Duodenal mucosa (tissue), 2 donors: ENCODE results near the gene IL17REL.

ENCODE experiments used
- H3K27ac ChIP-seq: one replicate; pipeline ENCODE4 v1.7.0; 2013; ENCODE audit warnings: low read depth, low read length
- H3K27me3 ChIP-seq, 2 donors: one replicate each; pipeline ENCODE4 v1.7.0; 2013; ENCODE audit warnings: low read length in 2 of 2, control low read depth in 1 of 2; ENCODE audit not compliant: insufficient read depth in 2 of 2, control insufficient read depth in 1 of 2
- H3K36me3 ChIP-seq, 2 donors: one replicate each; pipeline ENCODE4 v1.7.0; 2013; ENCODE audit warnings: low read length in 2 of 2, control low read depth in 1 of 2; ENCODE audit not compliant: insufficient read depth in 2 of 2, control insufficient read depth in 1 of 2
- H3K4me1 ChIP-seq, 2 donors: one replicate each; pipeline ENCODE4 v1.7.0; 2013; ENCODE audit warnings: low read length in 2 of 2, control low read depth in 1 of 2; ENCODE audit not compliant: insufficient read depth in 2 of 2, control insufficient read depth in 1 of 2
- H3K4me3 ChIP-seq, 2 donors: one replicate each; pipeline ENCODE4 v1.7.0; 2013; ENCODE audit warnings: low read length in 2 of 2, low read depth in 1 of 2
- H3K9ac ChIP-seq, 2 donors: one replicate each; pipeline ENCODE4 v1.7.0; 2013; ENCODE audit warnings: low read length in 2 of 2, low read depth in 1 of 2
- H3K9me3 ChIP-seq, 2 donors: one replicate each; pipeline ENCODE4 v1.7.0; 2013; ENCODE audit warnings: low read length in 2 of 2, control low read depth in 1 of 2; ENCODE audit not compliant: control insufficient read depth in 1 of 2

Gene IL17REL

DNA sequence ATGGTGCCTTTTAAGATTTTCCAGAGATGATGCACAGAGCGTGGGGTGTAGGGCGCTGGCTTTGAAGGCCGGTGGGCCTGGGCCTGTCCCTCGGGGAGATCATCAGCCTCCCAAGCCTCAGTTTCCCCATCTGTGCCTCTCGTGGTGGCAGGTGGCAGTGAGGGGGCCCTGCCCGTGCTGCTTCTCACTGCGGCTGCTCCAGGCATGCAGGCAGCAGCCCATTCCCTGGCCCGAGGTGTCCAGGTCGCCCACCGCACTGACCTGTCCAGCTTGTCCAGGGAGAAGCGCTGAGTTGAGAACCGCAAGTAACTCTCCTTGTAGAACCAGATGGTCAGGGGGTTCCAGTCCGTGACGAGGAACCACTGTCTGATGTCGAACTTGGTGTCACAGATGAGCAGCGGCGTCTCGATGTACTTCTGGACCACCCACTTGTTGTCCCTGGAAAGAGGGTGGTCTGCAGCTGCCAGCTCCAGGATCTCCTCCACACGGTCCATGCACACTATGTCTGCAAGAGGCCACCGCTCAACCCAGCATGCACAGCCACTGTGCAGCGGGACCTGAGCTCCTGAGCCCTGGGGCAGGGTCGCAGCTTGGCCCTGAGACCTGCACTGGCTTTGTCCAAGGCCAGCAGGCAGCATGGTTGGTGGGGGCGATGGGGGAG lies 20.5 kb upstream of the IL17REL start:
- Histone ChIP-seq H3K36me3 (no peaks in the 10 kb centered on the region), H3K4me3 (no peak overlapping the region), H3K27me3 (peaks cover 4 to 7% of the 10 kb centered on the region in 2 donors), H3K9me3 (no peaks in the 10 kb centered on the region), H3K27ac (no peak overlapping the region), H3K4me1 (peaks cover 0 to 2% of the 10 kb centered on the region in 2 donors), H3K9ac (no peak overlapping the region)

DNA sequence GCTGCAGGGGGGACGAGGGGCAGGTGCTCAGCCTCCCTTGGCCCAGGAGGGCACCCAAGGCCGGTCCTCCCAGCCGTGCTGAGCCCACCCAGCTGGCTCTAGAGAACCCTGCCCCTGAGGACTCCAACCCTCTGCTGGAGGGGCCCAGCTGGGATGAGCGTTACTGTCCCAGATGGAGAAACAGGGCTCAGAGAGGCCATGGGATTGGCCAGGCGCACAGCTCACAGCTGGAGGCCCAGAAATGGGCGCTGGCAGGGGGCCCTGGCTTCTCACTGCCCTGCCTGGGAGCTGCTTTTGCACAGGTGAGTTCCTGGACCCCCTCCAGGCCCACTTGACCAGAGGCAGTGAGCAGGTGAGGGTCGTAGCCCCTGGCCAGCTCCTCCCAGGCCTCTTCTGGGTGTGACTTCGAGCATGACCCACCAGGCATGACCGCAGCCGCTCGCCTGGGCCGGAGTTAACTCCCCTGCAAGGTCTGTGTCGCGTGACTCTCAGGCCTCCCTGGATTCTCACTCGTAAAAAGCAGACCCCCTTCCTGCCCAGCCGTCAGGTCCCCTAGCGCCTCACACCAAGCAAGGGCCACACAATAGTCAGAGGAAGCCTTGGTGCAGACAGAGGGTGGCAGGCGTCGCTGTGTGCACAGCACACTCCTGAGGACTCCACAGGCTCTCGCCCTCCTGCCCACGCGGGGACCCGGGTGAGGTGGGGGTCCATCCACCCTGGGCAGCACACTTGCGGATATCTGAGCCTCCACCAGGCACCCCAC lies 19.7 kb upstream of the IL17REL start:
- Histone ChIP-seq H3K4me1 (peaks cover 7 to 10% of the 10 kb centered on the region in 2 donors), H3K9ac (no peak overlapping the region), H3K36me3 (no peaks in the 10 kb centered on the region), H3K27me3 (peaks cover 7 to 9% of the 10 kb centered on the region in 2 donors), H3K27ac (no peak overlapping the region), H3K9me3 (no peaks in the 10 kb centered on the region), H3K4me3 (no peak overlapping the region)

DNA sequence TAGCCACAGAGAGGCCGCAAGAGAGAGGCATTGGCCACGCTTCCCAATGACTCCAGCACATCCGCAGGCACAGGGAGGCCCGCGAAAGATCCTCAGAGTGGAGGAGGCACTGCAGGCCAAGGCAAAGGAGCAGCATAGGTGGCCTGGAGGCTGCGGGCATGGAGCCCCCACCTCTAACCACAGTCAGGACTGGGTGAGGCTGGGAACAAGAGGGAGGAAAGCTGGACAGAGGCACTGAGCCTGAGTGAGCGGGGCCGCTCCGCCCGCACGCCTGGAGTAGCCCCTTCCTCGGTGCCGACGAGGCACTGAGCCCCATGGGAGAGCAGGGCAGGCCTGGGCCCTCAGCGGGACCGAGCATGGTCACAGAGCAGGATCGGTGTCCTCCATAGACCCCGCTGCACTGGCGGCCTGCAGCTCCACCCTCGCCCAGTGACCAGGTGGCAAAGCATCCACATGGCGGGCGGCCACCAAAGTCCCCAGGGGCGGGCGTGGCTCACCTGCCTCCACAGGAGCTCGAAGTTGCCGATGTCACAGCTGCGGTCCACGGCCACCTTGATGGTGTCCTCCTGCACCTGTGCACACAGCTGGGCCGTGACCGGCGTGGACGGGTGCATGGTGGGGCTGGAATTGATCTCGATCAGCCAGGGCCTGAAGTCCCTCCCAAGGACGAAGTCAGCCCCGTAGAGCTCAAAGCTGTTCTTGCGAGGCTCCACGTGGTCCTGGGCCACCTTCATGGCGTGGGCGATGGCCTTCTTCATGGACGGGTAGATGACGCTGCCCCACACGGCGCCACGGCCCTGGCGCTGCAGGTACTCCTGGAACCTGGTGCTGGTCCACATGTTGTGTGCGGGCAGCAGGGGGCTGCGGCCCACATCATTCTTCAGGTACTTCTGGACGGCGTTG lies 18.9 kb upstream of the IL17REL start:
- peaks cover 7 to 9% of the 10 kb centered on the region in 2 donors for H3K27me3 ChIP-seq
- H3K4me1 ChIP-seq, result peaks cover 7 to 11% of the 10 kb centered on the region in 2 donors
- H3K36me3 ChIP-seq, result no peaks in the 10 kb centered on the region
- H3K27ac ChIP-seq, result no peak overlapping the region
- H3K9ac ChIP-seq, result no peak overlapping the region
- no peak overlapping the region for H3K4me3 ChIP-seq
- H3K9me3 ChIP-seq, result no peaks in the 10 kb centered on the region

DNA sequence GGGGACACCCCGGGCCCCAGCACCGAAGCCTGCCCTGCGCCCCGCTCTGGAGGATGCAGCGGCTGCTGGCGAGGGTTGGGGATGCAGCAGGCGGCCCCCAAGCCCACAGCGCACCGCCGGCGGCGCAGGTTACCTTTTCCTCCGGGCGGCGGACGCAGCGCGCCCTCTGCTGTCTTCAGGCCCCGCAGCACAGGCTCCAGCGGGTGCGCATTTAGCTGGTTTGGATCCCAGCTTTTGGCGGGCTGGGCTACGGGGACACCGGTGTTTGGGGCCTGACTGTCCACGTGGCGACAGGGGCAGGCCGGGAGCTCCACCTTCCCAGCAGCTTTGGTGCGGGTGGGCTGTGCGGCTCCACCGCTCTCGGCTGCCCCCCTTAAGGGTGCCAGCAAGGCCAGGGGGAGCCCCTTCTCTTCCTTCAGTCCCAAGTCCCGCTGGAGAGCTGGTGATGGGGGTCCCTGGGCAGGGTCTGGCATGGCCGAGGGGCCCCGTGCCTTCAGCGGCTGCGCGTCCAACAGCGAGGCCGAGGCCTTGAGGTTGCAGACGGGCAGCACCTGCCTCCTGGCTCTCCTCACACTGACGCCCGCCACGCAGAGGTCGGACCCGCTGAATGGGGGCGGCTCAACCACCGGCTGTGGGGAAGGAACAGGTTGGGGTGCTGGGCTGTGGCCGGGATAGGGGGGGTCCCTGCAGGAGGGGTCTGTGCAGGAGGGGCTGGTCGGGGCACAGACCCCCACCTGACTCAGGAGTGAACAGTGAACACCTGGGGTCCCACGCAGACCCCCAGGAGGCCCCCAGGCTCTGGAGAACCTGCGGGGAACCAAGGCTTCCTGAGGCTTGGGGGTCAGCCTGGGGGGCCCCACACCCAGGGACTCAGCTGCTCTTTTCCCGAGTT lies 18.0 kb upstream of the IL17REL start:
- H3K27me3 ChIP-seq, result peaks cover 7 to 14% of the 10 kb centered on the region in 2 donors
- no peak overlapping the region for H3K4me3 ChIP-seq
- H3K36me3 ChIP-seq, result no peaks in the 10 kb centered on the region
- peaks cover 7 to 11% of the 10 kb centered on the region in 2 donors for H3K4me1 ChIP-seq
- no peaks in the 10 kb centered on the region for H3K9me3 ChIP-seq
- H3K9ac ChIP-seq, result no peak overlapping the region
- H3K27ac ChIP-seq, result no peak overlapping the region

DNA sequence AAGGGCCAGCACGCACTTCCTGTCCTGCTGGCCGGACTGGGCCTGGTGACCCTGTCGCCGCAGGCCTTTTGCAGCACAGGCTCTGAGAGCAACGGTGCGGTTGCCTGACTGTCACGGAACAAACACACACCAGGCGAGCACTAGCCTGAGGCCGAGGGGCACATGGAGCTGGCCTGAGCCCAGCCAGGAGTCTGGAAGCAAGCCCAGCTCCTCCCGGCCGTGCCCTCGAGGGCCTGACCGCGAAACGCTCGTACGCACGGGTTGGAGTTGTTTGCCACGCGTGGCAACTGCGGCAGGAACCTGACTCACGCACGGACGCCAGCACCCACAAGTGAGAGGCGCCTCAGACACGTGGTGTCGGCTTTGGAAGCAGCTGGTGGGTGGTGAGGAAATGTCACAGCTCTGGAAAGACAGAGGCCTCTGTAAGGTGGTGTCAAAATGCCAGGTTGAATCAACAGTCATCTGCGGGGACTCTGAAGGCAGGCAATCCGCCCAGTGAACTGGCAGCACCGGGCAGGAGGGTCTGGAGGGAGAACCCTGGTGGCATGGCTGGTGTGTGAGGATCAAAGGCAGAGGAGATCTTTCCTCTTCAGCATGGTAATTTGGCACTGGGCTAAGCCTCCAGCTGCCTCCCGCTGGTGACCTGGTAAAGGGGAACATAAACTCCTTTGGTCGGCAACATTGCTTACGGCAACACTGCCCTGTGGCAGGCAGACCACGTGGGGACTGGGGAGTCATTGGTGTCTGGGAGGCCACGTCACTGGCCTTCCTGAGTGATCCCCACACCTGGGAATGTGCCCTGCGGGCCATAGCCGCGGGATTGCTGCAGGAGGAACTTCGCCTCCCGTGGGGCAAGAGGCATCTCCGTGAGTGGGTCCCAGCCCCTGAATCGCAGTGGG lies 15.3 kb upstream of the IL17REL start:
- H3K36me3 ChIP-seq, result no peaks in the 10 kb centered on the region
- H3K4me1 ChIP-seq, result peaks cover 7 to 11% of the 10 kb centered on the region in 2 donors
- H3K9me3 ChIP-seq, result no peaks in the 10 kb centered on the region
- peaks cover 0 to 16% of the 10 kb centered on the region in 2 donors for H3K27me3 ChIP-seq
- H3K4me3 ChIP-seq, result no peak overlapping the region
- H3K9ac ChIP-seq, result no peak overlapping the region
- H3K27ac ChIP-seq, result no peak overlapping the region

DNA sequence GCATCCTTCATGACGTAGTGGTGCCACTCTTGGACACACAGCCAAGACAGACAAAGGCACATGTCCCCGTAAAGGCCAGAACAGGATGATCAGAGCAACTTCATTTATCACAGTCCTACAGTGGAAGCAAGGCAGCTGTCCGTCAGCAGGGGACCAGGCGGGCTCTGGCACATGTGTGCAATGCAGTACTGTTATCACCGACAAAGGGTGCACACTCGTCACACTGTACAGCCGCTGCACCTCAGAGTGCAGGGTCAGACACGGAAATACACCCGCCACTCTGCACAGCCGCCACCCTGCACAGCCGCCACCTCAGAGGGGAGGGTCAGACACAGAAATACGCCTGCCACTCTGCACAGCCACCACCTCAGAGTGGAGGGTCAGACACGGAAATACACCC lies 13.4 kb upstream of the IL17REL start:
- Histone ChIP-seq H3K4me3 (no peak overlapping the region), H3K27me3 (peaks cover 0 to 27% of the 10 kb centered on the region in 2 donors), H3K36me3 (no peaks in the 10 kb centered on the region), H3K9ac (no peak overlapping the region), H3K9me3 (no peaks in the 10 kb centered on the region), H3K27ac (no peak overlapping the region), H3K4me1 (peaks cover 7 to 11% of the 10 kb centered on the region in 2 donors)

DNA sequence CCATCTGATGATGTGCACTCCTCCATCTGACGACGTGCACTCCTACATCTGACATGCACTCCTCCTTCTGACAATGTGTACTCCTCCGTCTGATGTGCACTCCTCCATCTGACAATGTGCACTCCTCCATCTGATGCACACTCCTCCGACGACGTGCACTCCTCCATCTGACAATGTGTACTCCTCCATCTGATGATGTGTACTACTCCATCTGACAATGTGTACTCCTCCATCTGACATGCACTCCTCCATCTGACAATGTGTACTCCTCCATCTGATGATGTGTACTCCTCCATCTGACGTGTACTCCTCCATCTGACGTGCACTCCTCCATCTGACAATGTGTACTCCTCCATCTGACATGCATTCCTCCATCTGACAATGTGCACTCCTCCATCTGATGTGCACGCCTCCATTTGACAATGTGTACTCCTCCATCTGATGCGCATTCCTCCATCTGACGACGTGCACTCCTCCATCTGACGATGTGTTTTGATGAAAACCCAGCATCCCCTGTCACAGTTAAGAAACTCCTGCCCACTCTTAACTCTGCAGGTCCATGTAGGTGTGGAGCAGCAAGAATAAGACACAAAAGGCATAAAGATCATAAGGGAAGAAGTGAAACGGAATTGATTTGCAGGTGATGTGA lies 9.7 kb upstream of the IL17REL start:
- Histone ChIP-seq H3K4me1 (peaks cover 0 to under 1% of the 10 kb centered on the region in 2 donors), H3K27ac (no peak overlapping the region), H3K27me3 (peaks cover 0 to 36% of the 10 kb centered on the region in 2 donors), H3K9ac (no peak overlapping the region), H3K4me3 (no peak overlapping the region), H3K9me3 (no peaks in the 10 kb centered on the region), H3K36me3 (no peaks in the 10 kb centered on the region)

DNA sequence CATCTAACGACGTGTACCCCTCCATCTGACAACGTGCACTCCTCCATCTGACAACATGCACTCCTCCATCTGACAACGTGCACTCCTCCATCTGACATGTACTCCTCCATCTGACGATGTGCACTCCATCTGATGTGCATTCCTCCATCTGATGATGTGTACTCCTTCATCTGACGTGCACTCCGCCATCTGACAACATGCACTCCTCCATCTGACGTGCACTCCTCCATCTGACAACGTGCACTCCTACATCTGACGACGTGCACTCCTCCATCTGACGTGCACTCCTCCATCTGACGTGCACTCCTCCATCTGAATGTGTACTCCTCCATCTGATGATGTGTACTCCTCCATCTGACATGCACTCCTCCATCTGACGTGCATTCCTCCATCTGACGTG lies 8.0 kb upstream of the IL17REL start:
- H3K4me3 ChIP-seq, result no peak overlapping the region
- H3K4me1 ChIP-seq, result peaks cover 0 to 3% of the 10 kb centered on the region in 2 donors
- H3K27ac ChIP-seq, result no peak overlapping the region
- no peak overlapping the region for H3K9ac ChIP-seq
- no peaks in the 10 kb centered on the region for H3K9me3 ChIP-seq
- no peaks in the 10 kb centered on the region for H3K36me3 ChIP-seq
- H3K27me3 ChIP-seq, result peaks cover 4 to 42% of the 10 kb centered on the region in 2 donors
